Endothelial cell of umbilical vein (primary cell): ENCODE results near the gene TNFRSF4. TPM values are rescaled to one million over a fixed set of nuclear protein-coding genes. Genes with fewer than 3 reads are reported as not detected.

Source experiments
- BruUV-seq: library from RNA; stranded (reverse); fragments of 400-500 nt; replicated peaks from 2 replicates; lab custom pipeline; 2021; lab: Mats Ljungman, UMichigan
- CTCF ChIA-PET: fragments of 300-600, 350-600 bp; sonication (Branson Sonifier 250); formaldehyde crosslinking; loops from one replicate; lab custom pipeline; 2021; ENCODE audit warnings: antibody characterized with exemption, inconsistent platforms; lab: Charles Lee
- POLR2A ChIA-PET: fragments of 300-600, 350-600 bp; sonication (Branson Sonifier 250); formaldehyde crosslinking; loops from one replicate; lab custom pipeline; 2021; ENCODE audit warnings: antibody characterized with exemption, inconsistent platforms; lab: Charles Lee
- DNase-seq: peaks from one replicate; pipeline ENCODE4 v3.0.0-alpha.2; 2011; ENCODE audit warnings: low read depth, low spot score
- FAIRE-seq: peaks from 2 replicates; lab custom pipeline; 2011; peaks lifted over from hg19 to GRCh38; lab: Jason Lieb, UNC
- H2AFZ ChIP-seq: 2 replicates; pipeline ENCODE4 v1.6.0; 2012; ENCODE audit warnings: low read depth, low read length, control low read depth, inconsistent platforms
- H3K27ac ChIP-seq: 2 replicates; pipeline ENCODE4 v1.5.1; 2011; ENCODE audit warnings: low read depth, mild to moderate bottlenecking, control low read depth, low read length, moderate library complexity; ENCODE audit not compliant: insufficient read depth
- H3K27me3 ChIP-seq, 2 experiments: 2 replicates each; pipeline versions ENCODE4 v1.6.0 to v1.6.1; 2011; ENCODE audit warnings: low read length in 2 of 2, mixed read lengths in 1 of 2; ENCODE audit not compliant: control insufficient read depth in 2 of 2, insufficient read depth in 2 of 2
- H3K36me3 ChIP-seq, 2 experiments: 2 replicates in 1 of 2; 3 replicates in 1 of 2; pipeline ENCODE4 v1.5.1; 2011; ENCODE audit warnings: low read length in 2 of 2, mild to moderate bottlenecking in 1 of 2, moderate library complexity in 1 of 2; ENCODE audit not compliant: control insufficient read depth in 2 of 2, insufficient read depth in 2 of 2; ENCODE audit errors: extremely low read depth in 1 of 2
- H3K4me1 ChIP-seq: 3 replicates; pipeline ENCODE4 v1.5.1; 2011; ENCODE audit warnings: mild to moderate bottlenecking, low read length; ENCODE audit not compliant: control insufficient read depth, insufficient read depth; ENCODE audit errors: extremely low read depth
- H3K4me2 ChIP-seq: 2 replicates; pipeline ENCODE4 v1.6.1; 2011; ENCODE audit warnings: low read length, control low read depth, mixed read lengths; ENCODE audit not compliant: insufficient read depth
- H3K4me3 ChIP-seq, 3 experiments: fragments of 200-600 bp in 1 of 3; sonication (generic), shearing (Covaris generic) in 1 of 3; replicated peaks in 1 of 3; 2 replicates each; pipeline ENCODE4 v1.5.1; 2011 to 2016; ENCODE audit warnings: control low read depth in 3 of 3, low read length in 3 of 3, mild to moderate bottlenecking in 2 of 3, inconsistent platforms in 1 of 3, low read depth in 1 of 3, moderate library complexity in 1 of 3; ENCODE audit not compliant: insufficient read depth in 1 of 3
- H3K79me2 ChIP-seq: 2 replicates; pipeline ENCODE4 v1.6.0; 2012; ENCODE audit warnings: low read length, inconsistent platforms; ENCODE audit not compliant: control insufficient read depth, insufficient read depth
- H3K9ac ChIP-seq: replicated peaks from 2 replicates; pipeline ENCODE3; 2011; ENCODE audit warnings: low read length, control low read depth; ENCODE audit not compliant: insufficient read depth; ENCODE audit errors: extremely low read depth
- H3K9me1 ChIP-seq: replicated peaks from 3 replicates; pipeline ENCODE4 v1.6.0; 2011; ENCODE audit warnings: mild to moderate bottlenecking, low read length; ENCODE audit not compliant: control insufficient read depth, insufficient read depth; ENCODE audit errors: extremely low read depth
- H3K9me3 ChIP-seq: replicated peaks from 2 replicates; pipeline ENCODE4 v1.5.1; 2012; ENCODE audit warnings: low read length, inconsistent platforms; ENCODE audit not compliant: control insufficient read depth, insufficient read depth
- H4K20me1 ChIP-seq: replicated peaks from 2 replicates; pipeline ENCODE3; 2011; ENCODE audit warnings: mild to moderate bottlenecking, low read length; ENCODE audit not compliant: control insufficient read depth, insufficient read depth; ENCODE audit errors: extremely low read depth
- CTCF ChIP-seq, 2 donors: IDR thresholded peaks; 1 replicate in 1 of 2; 2 replicates in 1 of 2; pipeline ENCODE4 v1.5.1; 2011; ENCODE audit warnings: low read length in 2 of 2, mild to moderate bottlenecking in 2 of 2, moderate library complexity in 2 of 2, control low read depth in 1 of 2, inconsistent platforms in 1 of 2, low read depth in 1 of 2; ENCODE audit not compliant: insufficient read depth in 1 of 2; ENCODE audit errors: extremely low read depth in 1 of 2
- EZH2 ChIP-seq: IDR thresholded peaks from 2 replicates; pipeline ENCODE4 v1.6.1; 2012; ENCODE audit warnings: borderline replicate concordance, low read depth, mild to moderate bottlenecking, moderate library complexity, low read length, inconsistent platforms; ENCODE audit not compliant: severe bottlenecking
- FOS ChIP-seq: IDR thresholded peaks from 2 replicates; pipeline ENCODE4 v1.6.1; 2011; ENCODE audit warnings: mild to moderate bottlenecking, low read length, moderate library complexity, borderline replicate concordance; ENCODE audit not compliant: insufficient read depth
- GATA2 ChIP-seq: IDR thresholded peaks from 2 replicates; pipeline ENCODE4 v1.7.0; 2011; ENCODE audit warnings: low read depth, mild to moderate bottlenecking, moderate library complexity, mixed read lengths, low read length; ENCODE audit not compliant: insufficient read length, insufficient read depth
- JUN ChIP-seq: IDR thresholded peaks from 2 replicates; pipeline ENCODE4 v1.6.1; 2011; ENCODE audit warnings: borderline replicate concordance, low read depth; ENCODE audit not compliant: insufficient read length, insufficient read depth
- MYC ChIP-seq: IDR thresholded peaks from one replicate; pipeline ENCODE4 v1.6.1; 2011; ENCODE audit warnings: mild to moderate bottlenecking, low read depth, low read length
- POLR2A ChIP-seq: IDR thresholded peaks from 2 replicates; pipeline ENCODE4 v1.6.1; 2012; ENCODE audit warnings: low read depth, mild to moderate bottlenecking, control low read depth, low read length
- POLR2AphosphoS5 ChIP-seq: IDR thresholded peaks from 2 replicates; pipeline ENCODE4 v1.6.1; 2012; ENCODE audit warnings: low read depth, mild to moderate bottlenecking, control low read depth, low read length, moderate library complexity; ENCODE audit not compliant: insufficient read depth
- dilution Hi-C: fragments of 300-500 bp; cut with MboI; formaldehyde crosslinking; loops from one replicate; pipeline ENCODE4 v1.15.0; 2019; ENCODE audit warnings: low sequenced_read_pairs; ENCODE audit not compliant: extremely low pct_ligation_motif_present
- intact Hi-C: fragments of 100-400 bp; cut with micrococcal nuclease; formaldehyde crosslinking; loops from one replicate; pipeline ENCODE4 v1.10.0; 2022
- polyA plus RNA-seq, 4 experiments: library from polyadenylated mRNA; depleted of rRNA in 3 of 4; stranded (reverse) in 3 of 4; unstranded in 1 of 4; fragments of >200 nt; gene quantifications; 2 replicates each; pipeline versions ENCODE4 v1.2.1 to v1.2.3, GENCODE V29; 2011 to 2012; ENCODE audit warnings: missing spikeins in 1 of 4
- total RNA-seq: library from RNA; stranded (reverse); gene quantifications from 2 replicates; pipeline ENCODE4 v1.2.3, GENCODE V29; 2021
- TF ChIP-seq, protein P1 (sequence below): IDR thresholded peaks from 2 replicates; pipeline ENCODE4 v1.6.1; 2011; ENCODE audit not compliant: insufficient read depth, insufficient read length

Gene TNFRSF4
- total and polyA plus RNA-seq, 2 donors (not counting 3 experiments of a cell fraction or from before 2014, with no cell fraction given), result 0.55 to 1.5 TPM

DNA sequence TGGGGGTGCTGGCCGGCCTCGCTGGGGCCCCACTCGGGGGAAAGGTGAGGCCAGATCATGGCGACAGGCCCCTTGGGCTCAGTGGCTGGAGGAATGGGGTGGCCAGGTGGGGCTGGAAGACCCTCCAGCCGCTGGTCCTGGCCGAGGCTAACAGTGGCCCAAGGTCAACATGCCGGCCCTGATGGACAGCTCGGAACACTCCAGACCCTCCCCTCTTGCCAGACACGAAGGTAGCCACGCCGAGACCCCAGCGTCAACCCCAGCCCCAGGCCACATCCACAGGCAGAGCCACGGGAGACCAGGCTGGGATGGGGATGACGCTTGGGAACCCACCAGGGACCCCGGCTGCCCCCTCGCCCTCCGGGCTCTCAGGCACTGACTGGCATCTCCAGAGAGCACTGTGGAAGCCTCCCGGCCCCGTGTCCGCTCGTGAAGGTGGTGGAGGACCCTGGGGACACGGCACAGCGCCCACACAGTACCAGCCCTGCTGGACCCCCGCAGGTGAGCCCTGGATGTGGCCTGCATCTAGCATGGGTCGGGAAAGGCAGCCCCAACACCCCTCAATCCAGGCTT, 33.5 kb upstream of the TNFRSF4 start:
- TF ChIP-seq JUN (no peak), EZH2 (no peak), FOS (no peak), POLR2AphosphoS5 (no peak), GATA2 (no peak), POLR2A (no peak), MYC (no peak), CTCF (IDR thresholded peaks at IDR 0.05; ENCODE audit: extremely low read depth in 1 of 2, insufficient read depth in 1 of 2, low read depth in 1 of 2, low read length in 2 of 2) (no peak)
- TF ChIP-seq, protein P1, sequence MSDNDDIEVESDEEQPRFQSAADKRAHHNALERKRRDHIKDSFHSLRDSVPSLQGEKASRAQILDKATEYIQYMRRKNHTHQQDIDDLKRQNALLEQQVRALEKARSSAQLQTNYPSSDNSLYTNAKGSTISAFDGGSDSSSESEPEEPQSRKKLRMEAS, result no peak
- Histone ChIP-seq H3K27ac (no peak overlapping the region), H3K9ac (no peak overlapping the region), H3K79me2 (no peaks in the 10 kb centered on the region), H3K9me1 (no peaks in the 10 kb centered on the region), H3K4me1 (no peaks in the 10 kb centered on the region), H3K9me3 (no peaks in the 10 kb centered on the region), H3K27me3 (peaks cover 10 to 14% of the 10 kb centered on the region in 2 experiments), H4K20me1 (no peaks in the 10 kb centered on the region), H3K4me3 (no peak overlapping the region), H3K36me3 (no peaks in the 10 kb centered on the region), H2AFZ (no peak overlapping the region), H3K4me2 (no peak overlapping the region)
- intact Hi-C loops, result loop anchor here (2.0 to 5.0 kb wide), 2 partner anchors 25 to 125 kb away; partner anchors contain the start of gene UBE2J2
- BruUV-seq, result no TSS peak
- no peak for FAIRE-seq
- dilution Hi-C loops, result no loop called here
- DNase-seq, result no peak
- ChIA-PET CTCF (no interaction called here), POLR2A (no interaction called here)
